H9 (cell line): ENCODE data around the gene MGME1. TPM values are rescaled to one million over a fixed set of nuclear protein-coding genes. Genes with fewer than 3 reads are reported as not detected.

Experiments
- DNase-seq: peaks from one replicate; pipeline ENCODE4 v3.0.0-alpha.2; 2017
- H2AFZ ChIP-seq: one replicate; pipeline ENCODE4 v1.6.1; 2013; ENCODE audit warnings: mild to moderate bottlenecking, low read length, control low read depth, moderate library complexity
- H2AK5ac ChIP-seq: 2 replicates; pipeline ENCODE4 v1.6.1; 2013; ENCODE audit warnings: low read length, control low read depth, mixed read lengths; ENCODE audit not compliant: insufficient read length
- H2BK120ac ChIP-seq: one replicate; pipeline ENCODE4 v1.6.1; 2013; ENCODE audit warnings: low read depth, mild to moderate bottlenecking, low read length, control low read depth, inconsistent platforms; ENCODE audit not compliant: poor library complexity, severe bottlenecking
- H2BK12ac ChIP-seq: 2 replicates; pipeline ENCODE4 v1.6.1; 2013; ENCODE audit warnings: low read length, control low read depth, mixed read lengths, low read depth; ENCODE audit not compliant: insufficient read length
- H2BK15ac ChIP-seq: 2 replicates; pipeline ENCODE4 v1.6.1; 2013; ENCODE audit warnings: low read depth, low read length, control low read depth
- H2BK20ac ChIP-seq: one replicate; pipeline ENCODE4 v1.6.1; 2013; ENCODE audit warnings: low read depth, mild to moderate bottlenecking, low read length, control low read depth, inconsistent platforms; ENCODE audit not compliant: poor library complexity, severe bottlenecking
- H2BK5ac ChIP-seq: 2 replicates; pipeline ENCODE4 v1.6.1; 2013; ENCODE audit warnings: low read length, control low read depth, mixed read lengths; ENCODE audit not compliant: insufficient read length
- H3K14ac ChIP-seq: 2 replicates; pipeline ENCODE4 v1.6.1; 2013; ENCODE audit warnings: low read length, control low read depth; ENCODE audit not compliant: insufficient read depth
- H3K18ac ChIP-seq: 2 replicates; pipeline ENCODE4 v1.6.1; 2013; ENCODE audit warnings: low read depth, mild to moderate bottlenecking, mixed read lengths, low read length, control low read depth; ENCODE audit not compliant: insufficient read length
- H3K23ac ChIP-seq: 2 replicates; pipeline ENCODE4 v1.6.1; 2013; ENCODE audit warnings: low read length, control low read depth, mixed read lengths, low read depth; ENCODE audit not compliant: insufficient read length
- H3K23me2 ChIP-seq: 2 replicates; pipeline ENCODE4 v1.6.1; 2013; ENCODE audit warnings: low read depth, mild to moderate bottlenecking, mixed read lengths, low read length, control low read depth; ENCODE audit not compliant: insufficient read length, poor library complexity, severe bottlenecking
- H3K27ac ChIP-seq: 2 replicates; pipeline ENCODE4 v1.5.1; 2013; ENCODE audit warnings: low read length, control low read depth, mixed read lengths, low read depth; ENCODE audit not compliant: insufficient read length
- H3K27me3 ChIP-seq: 2 replicates; pipeline ENCODE4 v1.6.1; 2013; ENCODE audit warnings: low read length, control low read depth, inconsistent platforms; ENCODE audit not compliant: insufficient read depth
- H3K4ac ChIP-seq: 2 replicates; pipeline ENCODE4 v1.6.1; 2013; ENCODE audit warnings: low read depth, mild to moderate bottlenecking, control low read depth, inconsistent platforms, low read length, moderate library complexity
- H3K4me1 ChIP-seq: 2 replicates; pipeline ENCODE4 v1.6.1; 2013; ENCODE audit warnings: low read length, control low read depth, inconsistent platforms; ENCODE audit not compliant: insufficient read depth
- H3K4me2 ChIP-seq: 2 replicates; pipeline ENCODE4 v1.6.1; 2013; ENCODE audit warnings: low read length, control low read depth, mixed read lengths; ENCODE audit not compliant: insufficient read length, insufficient read depth
- H3K56ac ChIP-seq: 2 replicates; pipeline ENCODE4 v1.6.1; 2013; ENCODE audit warnings: low read depth, mild to moderate bottlenecking, mixed read lengths, low read length, control low read depth; ENCODE audit not compliant: insufficient read length
- H3K79me1 ChIP-seq: 2 replicates; pipeline ENCODE4 v1.6.1; 2013; ENCODE audit warnings: low read depth, mild to moderate bottlenecking, moderate library complexity, low read length, control low read depth, inconsistent platforms; ENCODE audit not compliant: insufficient read depth, poor library complexity, severe bottlenecking
- H3K79me2 ChIP-seq: 2 replicates; pipeline ENCODE4 v1.6.1; 2013; ENCODE audit warnings: low read length, control low read depth, inconsistent platforms; ENCODE audit not compliant: insufficient read depth
- H3K9ac ChIP-seq: 2 replicates; pipeline ENCODE4 v1.6.1; 2013; ENCODE audit warnings: low read length, control low read depth, mixed read lengths; ENCODE audit not compliant: insufficient read length; ENCODE audit errors: extremely low read depth
- H3K9me3 ChIP-seq: one replicate; pipeline ENCODE4 v1.6.1; 2013; ENCODE audit warnings: low read depth, low read length, inconsistent platforms; ENCODE audit not compliant: control insufficient read depth
- H3T11ph ChIP-seq: one replicate; pipeline ENCODE4 v1.6.1; 2013; ENCODE audit warnings: mild to moderate bottlenecking, low read length, control low read depth, inconsistent platforms
- H4K20me1 ChIP-seq: one replicate; pipeline ENCODE4 v1.6.1; 2013; ENCODE audit not compliant: control insufficient read depth, insufficient read length, insufficient read depth
- H4K5ac ChIP-seq: 2 replicates; pipeline ENCODE4 v1.6.1; 2013; ENCODE audit warnings: low read depth, mild to moderate bottlenecking, mixed read lengths, low read length, control low read depth; ENCODE audit not compliant: insufficient read length
- H4K8ac ChIP-seq: replicated peaks from 2 replicates; pipeline ENCODE4 v1.6.1; 2013; ENCODE audit warnings: low read length, control low read depth, mixed read lengths, low read depth; ENCODE audit not compliant: insufficient read length
- H4K91ac ChIP-seq: 2 replicates; pipeline ENCODE4 v1.6.1; 2013; ENCODE audit warnings: low read depth, mild to moderate bottlenecking, moderate library complexity, mixed read lengths, low read length, control low read depth; ENCODE audit not compliant: insufficient read length
- H3K27ac Mint-ChIP-seq, 3 experiments: 2 replicates in 2 of 3; 3 replicates in 1 of 3; pipeline ENCODE4 v1.8.0; 2020 to 2021; ENCODE audit warnings: mixed read lengths in 3 of 3, mild to moderate bottlenecking in 1 of 3, moderate library complexity in 1 of 3
- H3K27me3 Mint-ChIP-seq: 2 replicates; pipeline ENCODE4 v1.8.0; 2021; ENCODE audit warnings: low read depth, mild to moderate bottlenecking, moderate library complexity, mixed read lengths
- H3K36me3 Mint-ChIP-seq, 3 experiments: 2 replicates in 2 of 3; 3 replicates in 1 of 3; pipeline ENCODE4 v1.8.0; 2020 to 2021; ENCODE audit warnings: low read depth in 3 of 3, mixed read lengths in 3 of 3; ENCODE audit not compliant: insufficient read depth in 1 of 3
- H3K4me1 Mint-ChIP-seq, 2 experiments: 2 replicates each; pipeline ENCODE4 v1.8.0; 2020; ENCODE audit warnings: mixed read lengths in 2 of 2
- H3K4me3 Mint-ChIP-seq, 2 experiments: 2 replicates in 1 of 2; 3 replicates in 1 of 2; pipeline ENCODE4 v1.8.0; 2020 to 2021; ENCODE audit warnings: mild to moderate bottlenecking in 2 of 2, mixed read lengths in 2 of 2, moderate library complexity in 1 of 2
- H3K9me3 Mint-ChIP-seq, 2 experiments: 2 replicates in 1 of 2; 3 replicates in 1 of 2; pipeline ENCODE4 v1.8.0; 2020; ENCODE audit warnings: mild to moderate bottlenecking in 2 of 2, mixed read lengths in 2 of 2, moderate library complexity in 1 of 2
- CTCF ChIP-seq: fragments of 200-600 bp; sonication (generic); conservative IDR thresholded peaks from 3 replicates; pipeline ENCODE4 v1.8.0; 2021; ENCODE audit warnings: antibody characterized with exemption, mild to moderate bottlenecking
- WGBS: extraction: QIAGEN DNeasy Blood & Tissue Kit; methylation state at CpG from one replicate; pipeline ENCODE4 v1.1.7; 2013; ENCODE audit warnings: missing lambda C conversion rate, low lambda C conversion rate, mixed read lengths; ENCODE audit not compliant: insufficient read length; ENCODE audit errors: extremely low coverage; 5-methylcytosine and 5-hydroxymethylcytosine counted together
- total RNA-seq: library from RNA; stranded (reverse); gene quantifications from 2 replicates; pipeline ENCODE4 v1.2.1, GENCODE V29; 2021

Gene MGME1
- total RNA-seq, 1 experiment from 2014 or later, result 48.9 TPM

GRCh38 chr20:18031888-18032509, 63.2 kb downstream of the MGME1 start:
- no peak overlapping the region for H3T11ph ChIP-seq
- no peak for TF ChIP-seq CTCF
- H2BK120ac ChIP-seq, result no peak overlapping the region
- no peak overlapping the region for H3K14ac ChIP-seq
- no peaks in the 10 kb centered on the region for H3K9me3 ChIP-seq
- H2AFZ ChIP-seq, result no peak overlapping the region
- H3K27me3 ChIP-seq, result no peaks in the 10 kb centered on the region
- H3K4me1 ChIP-seq, result no peaks in the 10 kb centered on the region
- no peak overlapping the region for H3K27ac ChIP-seq
- H3K23ac ChIP-seq, result no peak overlapping the region
- no peaks in the 10 kb centered on the region for H3K9me3 Mint-ChIP-seq
- no peaks in the 10 kb centered on the region for H3K79me2 ChIP-seq
- no peak overlapping the region for H2BK5ac ChIP-seq
- no peak for DNase-seq
- H3K36me3 Mint-ChIP-seq, result peaks cover 0 to 10% (median 2%) of the 10 kb centered on the region in 3 experiments; a peak in 3 of 7 replicates
- H2BK12ac ChIP-seq, result no peak overlapping the region
- H3K4me1 Mint-ChIP-seq, result peaks cover 8 to 27% of the 10 kb centered on the region in 2 experiments
- no peaks in the 10 kb centered on the region for H4K20me1 ChIP-seq
- H3K4ac ChIP-seq, result no peak overlapping the region
- no peak overlapping the region for H4K5ac ChIP-seq
- H3K9ac ChIP-seq, result no peak overlapping the region
- H3K56ac ChIP-seq, result no peak overlapping the region
- no CpG with 5 or more reads among the region's 7 CpGs for WGBS
- no peak overlapping the region for H3K4me2 ChIP-seq
- H3K27ac Mint-ChIP-seq, result peak overlapping the region in 2 of 3 experiments; percentile 15 to 17; a peak in 3 of 7 replicates
- no peaks in the 10 kb centered on the region for H3K79me1 ChIP-seq
- no peaks in the 10 kb centered on the region for H3K23me2 ChIP-seq
- H3K18ac ChIP-seq, result no peak overlapping the region
- H3K27me3 Mint-ChIP-seq, result no peaks in the 10 kb centered on the region; the same call in 1 of the 2 replicates
- no peak overlapping the region for H3K4me3 Mint-ChIP-seq
- no peak overlapping the region for H2BK15ac ChIP-seq
- H4K91ac ChIP-seq, result no peak overlapping the region
- no peak overlapping the region for H2BK20ac ChIP-seq
- no peak overlapping the region for H2AK5ac ChIP-seq
- no peak overlapping the region for H4K8ac ChIP-seq
